ENCODE data around the gene OR2AK2. TPM values are rescaled to one million over a fixed set of nuclear protein-coding genes. Genes with fewer than 3 reads are reported as not detected.

Gene OR2AK2
- total and polyA plus RNA-seq, 2 of the 8 experiments (the other 6 are each of a cell fraction or from before 2014, with no cell fraction given) = not detected

GRCh38 chr1:247919952-247920351 is 45.1 kb upstream of the OR2AK2 start, which contains the start of gene OR2T8 (continued):
- no peak for TF ChIP-seq JUND (IDR thresholded peaks at IDR 0.05; ENCODE audit: low read length)
- no peak for TF ChIP-seq RAD21 (IDR thresholded peaks at IDR 0.05 in 1 of 2, conservative IDR thresholded peaks at IDR 0.05 in 1 of 2; ENCODE audit: low read depth in 2 of 2, low read length in 2 of 2)
- no peak for TF ChIP-seq EP300 (IDR thresholded peaks at IDR 0.05; ENCODE audit: borderline replicate concordance in 1 of 2, low read depth in 2 of 2, low read length in 2 of 2)
- no peak for TF ChIP-seq CREB1 (IDR thresholded peaks at IDR 0.05)
